ENCODE measurements around the gene BUB1.

The BUB1 gene

GRCh38 chr2:110677530-110678456, at the start of gene BUB1:
Gene BUB1 (minus strand): TSS chr2:110678063. CDS start chr2:110677995, 68 bp downstream.
- Histone ChIP-seq H3K9me3 (ENCODE audit: low read depth, low read length) (no peaks in the 10 kb centered on the region), H3K4me3 (peak within 1 kb of the TSS; percentile 91), H3K36me3 (ENCODE audit: insufficient read depth, low read length) (peaks cover 28% of the 10 kb centered on the region), H3K9ac (ENCODE audit: insufficient read length) (peak within 1 kb of the TSS; percentile 95), H3K27ac (peak within 1 kb of the TSS; percentile 86)
- DNase-seq (ENCODE audit: low read depth, low spot score) = peak; percentile 66
- no peak for TF ChIP-seq FOXP2 (optimal IDR thresholded peaks at IDR 0.05; ENCODE audit: control extremely low read depth, extremely low read length, insufficient read depth)
- peak; percentile 95 for TF ChIP-seq POLR2AphosphoS5 (IDR thresholded peaks at IDR 0.05; ENCODE audit: borderline replicate concordance, low read depth, low read length)

- no peak for TF ChIP-seq FOXP2 (optimal IDR thresholded peaks at IDR 0.05; ENCODE audit: control extremely low read depth, extremely low read length, insufficient read depth)
- no peak for TF ChIP-seq EZH2 (IDR thresholded peaks at IDR 0.05)
- no peak for TF ChIP-seq POLR2AphosphoS5 (IDR thresholded peaks at IDR 0.05; ENCODE audit: borderline replicate concordance, low read depth, low read length)
- H3K36me3 ChIP-seq (ENCODE audit: insufficient read depth, low read length) = no peaks in the 10 kb centered on the region
- no peak overlapping the region for H3K9ac ChIP-seq (ENCODE audit: insufficient read length)
- H3K27ac ChIP-seq = no peak overlapping the region
- H3K4me3 ChIP-seq = no peak overlapping the region
- DNase-seq (ENCODE audit: low read depth, low spot score) = no peak
- H3K9me3 ChIP-seq (ENCODE audit: low read depth, low read length) = no peaks in the 10 kb centered on the region
Observed at GRCh38 chr2:110726285-110726684, 48.4 kb upstream of the BUB1 start.

DNA sequence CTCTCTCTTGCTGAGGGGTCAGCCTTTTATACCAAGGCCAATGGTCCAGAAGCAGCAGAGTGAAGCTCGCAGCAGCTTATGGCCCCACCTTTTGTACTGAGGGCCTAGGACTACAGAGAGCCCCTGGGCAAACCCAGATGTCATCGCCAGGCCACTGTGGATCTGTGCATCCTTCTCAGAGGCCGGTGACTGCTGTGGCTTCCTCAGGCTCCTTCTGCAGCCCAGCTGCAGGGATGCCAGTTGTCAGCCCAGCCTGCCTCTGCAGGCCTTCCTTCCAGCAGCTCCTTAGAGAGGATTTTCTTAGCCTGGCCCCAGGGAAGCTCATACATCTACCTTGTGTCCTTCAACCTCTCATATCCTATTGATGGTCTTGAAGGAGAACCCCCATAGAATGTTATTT, 48.0 kb upstream of the BUB1 start:
- Histone ChIP-seq H3K27ac (no peak overlapping the region), H3K36me3 (ENCODE audit: insufficient read depth, low read length) (no peaks in the 10 kb centered on the region), H3K9ac (ENCODE audit: insufficient read length) (no peak overlapping the region), H3K9me3 (ENCODE audit: low read depth, low read length) (no peaks in the 10 kb centered on the region), H3K4me3 (no peak overlapping the region)
- TF ChIP-seq FOXP2 (optimal IDR thresholded peaks at IDR 0.05; ENCODE audit: control extremely low read depth, extremely low read length, insufficient read depth) = no peak
- TF ChIP-seq EZH2 (IDR thresholded peaks at IDR 0.05) = no peak
- no peak for TF ChIP-seq POLR2AphosphoS5 (IDR thresholded peaks at IDR 0.05; ENCODE audit: borderline replicate concordance, low read depth, low read length)
- DNase-seq (ENCODE audit: low read depth, low spot score) = no peak

GRCh38 chr2:110725370-110725769, 47.5 kb upstream of the BUB1 start:
- Histone ChIP-seq H3K27ac (no peak overlapping the region), H3K4me3 (no peak overlapping the region), H3K9me3 (ENCODE audit: low read depth, low read length) (no peaks in the 10 kb centered on the region), H3K36me3 (ENCODE audit: insufficient read depth, low read length) (no peaks in the 10 kb centered on the region), H3K9ac (ENCODE audit: insufficient read length) (no peak overlapping the region)
- DNase-seq (ENCODE audit: low read depth, low spot score) = no peak
- TF ChIP-seq FOXP2 (optimal IDR thresholded peaks at IDR 0.05; ENCODE audit: control extremely low read depth, extremely low read length, insufficient read depth) (no peak), EZH2 (IDR thresholded peaks at IDR 0.05) (no peak), POLR2AphosphoS5 (IDR thresholded peaks at IDR 0.05; ENCODE audit: borderline replicate concordance, low read depth, low read length) (no peak)

GRCh38 chr2:110724820-110725219, 47.0 kb upstream of the BUB1 start:
- H3K9ac ChIP-seq (ENCODE audit: insufficient read length) = no peak overlapping the region

GRCh38 chr2:110720547-110720946, 42.7 kb upstream of the BUB1 start:
- Histone ChIP-seq H3K36me3 (ENCODE audit: insufficient read depth, low read length) (no peaks in the 10 kb centered on the region), H3K4me3 (no peak overlapping the region), H3K27ac (no peak overlapping the region), H3K9ac (ENCODE audit: insufficient read length) (no peak overlapping the region), H3K9me3 (ENCODE audit: low read depth, low read length) (no peaks in the 10 kb centered on the region)
- DNase-seq (ENCODE audit: low read depth, low spot score) = no peak
- TF ChIP-seq FOXP2 (optimal IDR thresholded peaks at IDR 0.05; ENCODE audit: control extremely low read depth, extremely low read length, insufficient read depth) (no peak), EZH2 (IDR thresholded peaks at IDR 0.05) (no peak), POLR2AphosphoS5 (IDR thresholded peaks at IDR 0.05; ENCODE audit: borderline replicate concordance, low read depth, low read length) (no peak)

More at GRCh38 chr2:110724820-110725219, 47.0 kb upstream of the BUB1 start:
- DNase-seq (ENCODE audit: low read depth, low spot score) = no peak
- TF ChIP-seq EZH2 (IDR thresholded peaks at IDR 0.05) = no peak
- no peak for TF ChIP-seq FOXP2 (optimal IDR thresholded peaks at IDR 0.05; ENCODE audit: control extremely low read depth, extremely low read length, insufficient read depth)
- TF ChIP-seq POLR2AphosphoS5 (IDR thresholded peaks at IDR 0.05; ENCODE audit: borderline replicate concordance, low read depth, low read length) = no peak
- Histone ChIP-seq H3K9me3 (ENCODE audit: low read depth, low read length) (no peaks in the 10 kb centered on the region), H3K36me3 (ENCODE audit: insufficient read depth, low read length) (no peaks in the 10 kb centered on the region), H3K27ac (no peak overlapping the region), H3K4me3 (no peak overlapping the region)

- no peak for DNase-seq (ENCODE audit: low read depth, low spot score)
- Histone ChIP-seq H3K36me3 (ENCODE audit: insufficient read depth, low read length) (no peaks in the 10 kb centered on the region), H3K9me3 (ENCODE audit: low read depth, low read length) (no peaks in the 10 kb centered on the region), H3K9ac (ENCODE audit: insufficient read length) (no peak overlapping the region), H3K4me3 (no peak overlapping the region), H3K27ac (no peak overlapping the region)
- TF ChIP-seq EZH2 (IDR thresholded peaks at IDR 0.05) (no peak), POLR2AphosphoS5 (IDR thresholded peaks at IDR 0.05; ENCODE audit: borderline replicate concordance, low read depth, low read length) (no peak)
Observed at GRCh38 chr2:110718990-110719389, 41.1 kb upstream of the BUB1 start.

- Histone ChIP-seq H3K9me3 (ENCODE audit: low read depth, low read length) (no peaks in the 10 kb centered on the region), H3K27ac (no peak overlapping the region), H3K36me3 (ENCODE audit: insufficient read depth, low read length) (no peaks in the 10 kb centered on the region), H3K4me3 (no peak overlapping the region), H3K9ac (ENCODE audit: insufficient read length) (no peak overlapping the region)
- TF ChIP-seq POLR2AphosphoS5 (IDR thresholded peaks at IDR 0.05; ENCODE audit: borderline replicate concordance, low read depth, low read length) (no peak), FOXP2 (optimal IDR thresholded peaks at IDR 0.05; ENCODE audit: control extremely low read depth, extremely low read length, insufficient read depth) (no peak), EZH2 (IDR thresholded peaks at IDR 0.05) (no peak)
- no peak for DNase-seq (ENCODE audit: low read depth, low spot score)
Observed at GRCh38 chr2:110718382-110718781, 40.5 kb upstream of the BUB1 start.
